ENCODE data around the gene TPRN.

Gene TPRN

GRCh38 chr9:137145731-137146526 is 54.6 kb downstream of the TPRN start:
- no peak for TF ChIP-seq CTCF (IDR thresholded peaks at IDR 0.05)
- Histone ChIP-seq H2AFZ (no peak overlapping the region), H3K36me3 (ENCODE audit: control insufficient read depth, insufficient read depth, low read length) (no peaks in the 10 kb centered on the region), H3K4me1 (no peaks in the 10 kb centered on the region), H3K79me2 (no peaks in the 10 kb centered on the region), H3K9me3 (ENCODE audit: control insufficient read depth, low read length) (no peaks in the 10 kb centered on the region), H3K27me3 (ENCODE audit: control insufficient read depth, insufficient read depth, low read length) (peaks cover 4% of the 10 kb centered on the region), H3K4me3 (ENCODE audit: low read depth, low read length) (no peak overlapping the region), H3K9ac (no peak overlapping the region), H3K27ac (no peak overlapping the region), H3K4me2 (ENCODE audit: low read length) (no peak overlapping the region)

GRCh38 chr9:137143459-137143858 is 57.1 kb downstream of the TPRN start:
- H3K79me2 ChIP-seq, result no peaks in the 10 kb centered on the region
- H3K27me3 ChIP-seq (ENCODE audit: control insufficient read depth, insufficient read depth, low read length), result peaks cover 5% of the 10 kb centered on the region
- no peaks in the 10 kb centered on the region for H3K4me1 ChIP-seq
- no peak overlapping the region for H2AFZ ChIP-seq
- H3K27ac ChIP-seq, result no peak overlapping the region
- no peak overlapping the region for H3K9ac ChIP-seq
- no peak overlapping the region for H3K4me2 ChIP-seq (ENCODE audit: low read length)
- no peak overlapping the region for H3K4me3 ChIP-seq (ENCODE audit: low read depth, low read length)
- H3K9me3 ChIP-seq (ENCODE audit: control insufficient read depth, low read length), result no peaks in the 10 kb centered on the region
- no peaks in the 10 kb centered on the region for H3K36me3 ChIP-seq (ENCODE audit: control insufficient read depth, insufficient read depth, low read length)
- no peak for TF ChIP-seq CTCF (IDR thresholded peaks at IDR 0.05)

GRCh38 chr9:137141976-137142936 is 58.3 kb downstream of the TPRN start:
- Histone ChIP-seq H3K9me3 (ENCODE audit: control insufficient read depth, low read length) (no peaks in the 10 kb centered on the region), H3K4me3 (ENCODE audit: low read depth, low read length) (no peak overlapping the region), H3K79me2 (no peaks in the 10 kb centered on the region), H3K9ac (no peak overlapping the region), H3K27ac (no peak overlapping the region), H2AFZ (no peak overlapping the region), H3K4me1 (no peaks in the 10 kb centered on the region), H3K36me3 (ENCODE audit: control insufficient read depth, insufficient read depth, low read length) (no peaks in the 10 kb centered on the region), H3K27me3 (ENCODE audit: control insufficient read depth, insufficient read depth, low read length) (peaks cover 11% of the 10 kb centered on the region), H3K4me2 (ENCODE audit: low read length) (no peak overlapping the region)
- no peak for TF ChIP-seq CTCF (IDR thresholded peaks at IDR 0.05)
